Fibroblast of lung (primary cell): ENCODE measurements around the gene ALDH4A1.

ENCODE experiments used
- EZH2 ChIP-seq: IDR thresholded peaks from 2 replicates; pipeline ENCODE4 v1.5.1; 2012; ENCODE audit warnings: low read length, control low read depth, mild to moderate bottlenecking; ENCODE audit errors: missing control alignments
- TF ChIP-seq, protein P1 (sequence below), 2 donors: IDR thresholded peaks in 1 of 2; conservative IDR thresholded peaks in 1 of 2; 1 replicate in 1 of 2; 2 replicates in 1 of 2; pipeline ENCODE4 v1.5.1; 2011 to 2012; ENCODE audit warnings: low read length in 2 of 2, control low read depth in 1 of 2, inconsistent platforms in 1 of 2, low read depth in 1 of 2, mild to moderate bottlenecking in 1 of 2

DNA sequence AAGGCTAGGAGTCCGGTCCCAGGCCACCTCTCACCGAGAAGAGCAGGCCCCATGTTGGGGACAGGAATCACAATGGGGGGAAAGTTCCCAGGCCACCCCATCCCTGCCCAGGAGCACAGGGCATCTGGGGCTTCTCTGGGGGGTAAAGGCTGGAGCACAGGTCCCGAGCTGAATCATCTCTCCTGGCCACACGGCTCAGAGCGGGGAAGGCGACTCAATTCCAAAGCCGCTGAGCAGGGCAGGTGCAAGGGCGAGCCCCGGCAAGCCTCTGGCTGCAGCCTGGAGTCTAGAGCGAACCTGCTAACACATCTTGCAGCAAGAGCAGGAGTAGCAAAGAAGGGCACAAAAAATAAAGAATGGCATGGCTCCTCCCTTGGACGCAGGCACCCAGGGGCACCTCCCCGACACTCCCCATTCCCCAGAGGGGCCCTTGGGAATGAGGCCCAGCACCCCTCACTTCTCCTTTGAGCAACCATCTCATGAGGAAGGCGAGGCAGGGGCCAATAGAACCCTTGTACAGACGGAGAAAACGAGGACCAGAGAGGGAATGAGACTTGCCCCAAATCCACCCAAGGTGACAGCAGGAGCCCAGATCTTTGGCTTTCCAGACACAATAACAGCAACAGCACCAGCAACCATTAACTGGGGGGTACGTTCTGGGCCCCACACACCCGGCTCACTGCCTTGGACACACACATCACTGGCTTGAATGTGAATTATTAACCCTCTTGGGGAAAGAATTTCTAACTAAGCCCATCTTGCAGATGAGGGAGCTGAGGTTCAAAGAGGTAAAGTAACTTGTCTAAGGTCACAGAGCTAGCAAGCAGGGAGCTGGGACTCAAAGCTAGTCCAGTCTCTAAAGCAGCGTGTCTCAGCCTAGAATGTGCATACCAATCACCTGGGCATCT is 20.7 kb upstream of the ALDH4A1 start:
- TF ChIP-seq EZH2: no peak
- TF ChIP-seq, protein P1, sequence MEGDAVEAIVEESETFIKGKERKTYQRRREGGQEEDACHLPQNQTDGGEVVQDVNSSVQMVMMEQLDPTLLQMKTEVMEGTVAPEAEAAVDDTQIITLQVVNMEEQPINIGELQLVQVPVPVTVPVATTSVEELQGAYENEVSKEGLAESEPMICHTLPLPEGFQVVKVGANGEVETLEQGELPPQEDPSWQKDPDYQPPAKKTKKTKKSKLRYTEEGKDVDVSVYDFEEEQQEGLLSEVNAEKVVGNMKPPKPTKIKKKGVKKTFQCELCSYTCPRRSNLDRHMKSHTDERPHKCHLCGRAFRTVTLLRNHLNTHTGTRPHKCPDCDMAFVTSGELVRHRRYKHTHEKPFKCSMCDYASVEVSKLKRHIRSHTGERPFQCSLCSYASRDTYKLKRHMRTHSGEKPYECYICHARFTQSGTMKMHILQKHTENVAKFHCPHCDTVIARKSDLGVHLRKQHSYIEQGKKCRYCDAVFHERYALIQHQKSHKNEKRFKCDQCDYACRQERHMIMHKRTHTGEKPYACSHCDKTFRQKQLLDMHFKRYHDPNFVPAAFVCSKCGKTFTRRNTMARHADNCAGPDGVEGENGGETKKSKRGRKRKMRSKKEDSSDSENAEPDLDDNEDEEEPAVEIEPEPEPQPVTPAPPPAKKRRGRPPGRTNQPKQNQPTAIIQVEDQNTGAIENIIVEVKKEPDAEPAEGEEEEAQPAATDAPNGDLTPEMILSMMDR (conservative IDR thresholded peaks at IDR 0.05 in 1 of 2, IDR thresholded peaks at IDR 0.05 in 1 of 2; ENCODE audit: low read depth in 1 of 2, low read length in 2 of 2): no peak
